GM18867 (cell line): ENCODE measurements around the gene ADCY1.

Source experiments
- ATAC-seq: cut with Tn5 transposase; IDR thresholded peaks from one replicate; pipeline ENCODE4 v1.9.1; 2021; ENCODE audit warnings: mild to moderate bottlenecking, moderate library complexity; ENCODE audit not compliant: unreplicated experiment

The ADCY1 gene

DNA sequence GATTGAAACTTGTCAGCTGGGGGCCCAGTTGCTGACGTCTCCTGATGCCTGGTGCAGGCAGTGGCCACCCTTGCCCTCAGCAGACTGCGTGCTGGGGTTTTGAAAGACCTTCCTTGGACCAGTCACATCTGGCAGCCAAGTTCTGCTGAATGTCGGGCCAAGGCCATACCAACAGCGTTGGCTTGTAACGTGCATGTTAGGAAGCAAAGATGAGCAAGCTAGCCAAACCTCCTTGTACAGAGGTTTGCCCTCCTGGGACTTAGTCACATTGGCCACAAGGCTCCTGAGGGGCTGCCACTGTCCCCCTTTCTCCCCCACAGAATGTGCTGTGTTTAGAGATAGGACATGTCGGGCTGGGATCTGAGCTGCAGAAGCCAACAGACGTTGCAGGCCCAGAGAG is 49.0 kb downstream of the ADCY1 start:
- no peak for ATAC-seq

GRCh38 chr7:45623740-45624391 is 49.7 kb downstream of the ADCY1 start:
- ATAC-seq, result no peak

GRCh38 chr7:45624392-45624760 is 50.2 kb downstream of the ADCY1 start:
- ATAC-seq, result no peak

GRCh38 chr7:45625067-45625466 is 50.9 kb downstream of the ADCY1 start:
- ATAC-seq, result no peak

- ATAC-seq, result no peak
These were observed 51.7 kb downstream of the ADCY1 start for GRCh38 chr7:45625714-45626440.

DNA sequence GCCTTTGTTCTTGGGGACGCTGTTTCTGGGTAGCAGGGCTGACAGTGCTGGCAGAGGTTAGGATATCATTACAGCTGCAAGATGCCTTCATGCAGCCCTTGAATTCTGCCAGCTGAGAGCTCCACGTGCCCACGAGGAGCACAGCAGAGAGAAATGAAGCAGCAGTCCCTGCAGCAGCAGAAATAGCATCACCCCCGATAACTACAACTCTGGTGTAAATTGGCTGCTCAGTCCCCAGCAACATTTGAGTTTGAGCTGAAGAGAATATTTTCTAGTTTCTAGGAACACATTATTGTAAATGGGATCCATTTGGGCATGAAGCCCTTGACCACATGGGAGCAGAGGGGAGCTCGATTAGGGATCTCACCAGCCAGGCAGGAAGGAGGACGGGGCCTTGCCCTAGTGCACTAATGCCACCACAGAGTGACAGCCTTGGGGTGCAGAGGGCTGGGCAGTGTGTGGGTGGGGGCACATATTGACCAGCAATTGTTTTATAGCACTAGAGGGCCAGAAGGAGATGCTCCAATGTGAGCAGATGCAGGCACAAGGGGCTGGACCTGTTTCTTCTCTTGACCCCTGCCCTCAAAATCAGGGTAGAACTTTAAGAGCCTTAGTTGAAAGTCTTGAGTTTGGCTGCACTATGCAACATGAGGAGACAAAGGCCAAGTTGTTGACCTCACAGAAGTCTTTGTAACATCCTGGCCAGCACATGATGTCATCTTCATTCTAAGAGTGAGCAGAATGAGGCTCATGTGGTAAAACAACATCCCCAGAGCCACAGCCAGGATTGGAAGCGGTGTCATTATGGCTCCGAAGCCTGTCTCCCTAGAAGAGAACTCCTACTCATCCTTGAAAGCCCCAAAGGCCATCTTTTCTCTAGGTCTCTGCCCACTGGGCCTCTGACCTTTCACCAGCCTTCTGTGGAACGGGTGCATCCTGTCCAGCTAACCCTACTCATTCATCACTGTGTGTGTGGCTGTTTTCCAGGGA is 52.6 kb downstream of the ADCY1 start:
- ATAC-seq, result no peak

- ATAC-seq, result no peak
These were observed 53.7 kb downstream of the ADCY1 start for GRCh38 chr7:45627691-45628456.

DNA sequence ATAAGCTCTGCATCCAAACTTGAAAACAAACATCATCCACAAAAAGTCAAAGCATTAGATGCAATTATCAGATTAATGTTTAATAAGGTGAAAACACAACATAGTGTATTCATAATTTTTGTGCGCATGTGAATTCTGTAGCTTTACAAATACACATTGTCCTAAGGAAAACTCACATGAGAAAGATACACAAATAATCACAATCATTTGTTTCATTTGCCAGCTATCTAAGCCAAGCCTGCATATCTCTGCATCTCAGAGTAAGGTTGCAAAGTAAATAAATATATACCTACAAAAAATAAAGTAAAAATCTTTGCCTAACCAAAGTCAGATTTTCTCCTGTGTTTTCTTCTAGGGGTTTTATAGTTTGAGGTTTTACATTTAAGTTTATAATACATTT is 57.4 kb downstream of the ADCY1 start:
- ATAC-seq, result no peak

DNA sequence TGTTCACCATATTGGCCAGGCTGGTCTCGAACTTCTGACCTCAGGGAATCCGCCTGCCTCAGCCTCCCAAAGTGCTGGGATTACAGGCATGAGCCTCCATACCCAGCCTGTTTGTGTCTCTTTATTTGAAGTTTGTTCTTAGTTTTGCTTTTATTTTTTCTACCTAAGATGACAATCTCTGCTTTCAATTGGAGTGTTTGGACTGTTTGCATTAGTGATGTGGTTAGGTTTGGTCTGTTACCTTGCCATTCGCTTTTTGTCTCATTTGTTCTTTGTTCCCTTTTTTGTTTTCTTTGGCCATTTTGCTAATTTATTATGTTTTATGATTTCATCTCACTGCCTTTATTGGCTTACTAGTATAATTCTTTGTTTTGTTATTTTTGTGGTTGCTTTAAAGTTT is 62.6 kb downstream of the ADCY1 start:
- ATAC-seq, result no peak

DNA sequence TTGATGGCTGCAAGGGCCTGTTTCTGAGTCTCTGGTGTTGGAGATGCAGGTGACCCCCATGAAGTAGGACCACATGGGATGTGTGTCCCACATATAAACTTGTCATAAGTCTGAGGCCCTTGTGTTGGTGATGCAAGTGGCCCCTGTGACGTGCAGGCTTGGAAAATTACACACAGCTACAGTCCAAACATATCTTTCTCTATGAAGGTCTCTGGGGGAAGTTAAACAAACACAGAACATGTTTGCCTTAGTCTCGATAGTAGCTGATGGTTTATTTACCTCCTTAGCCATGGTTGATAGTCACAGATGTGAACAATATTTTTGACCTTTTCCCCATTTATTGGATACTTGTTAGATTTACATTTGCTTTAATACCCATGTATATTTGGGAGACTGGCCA is 64.7 kb downstream of the ADCY1 start:
- ATAC-seq, result no peak

GRCh38 chr7:45642044-45642443 is 67.9 kb downstream of the ADCY1 start:
- no peak for ATAC-seq

- peak; percentile 83 for ATAC-seq
These were observed 69.5 kb downstream of the ADCY1 start for GRCh38 chr7:45643630-45644029.

- no peak for ATAC-seq
These were observed 70.1 kb downstream of the ADCY1 start for GRCh38 chr7:45644237-45644636.

- ATAC-seq, result no peak
These were observed 71.2 kb downstream of the ADCY1 start for GRCh38 chr7:45645141-45645969.

- no peak for ATAC-seq
These were observed 72.1 kb downstream of the ADCY1 start for GRCh38 chr7:45646207-45646821.

- no peak for ATAC-seq
These were observed 73.0 kb downstream of the ADCY1 start for GRCh38 chr7:45646996-45647825.

DNA sequence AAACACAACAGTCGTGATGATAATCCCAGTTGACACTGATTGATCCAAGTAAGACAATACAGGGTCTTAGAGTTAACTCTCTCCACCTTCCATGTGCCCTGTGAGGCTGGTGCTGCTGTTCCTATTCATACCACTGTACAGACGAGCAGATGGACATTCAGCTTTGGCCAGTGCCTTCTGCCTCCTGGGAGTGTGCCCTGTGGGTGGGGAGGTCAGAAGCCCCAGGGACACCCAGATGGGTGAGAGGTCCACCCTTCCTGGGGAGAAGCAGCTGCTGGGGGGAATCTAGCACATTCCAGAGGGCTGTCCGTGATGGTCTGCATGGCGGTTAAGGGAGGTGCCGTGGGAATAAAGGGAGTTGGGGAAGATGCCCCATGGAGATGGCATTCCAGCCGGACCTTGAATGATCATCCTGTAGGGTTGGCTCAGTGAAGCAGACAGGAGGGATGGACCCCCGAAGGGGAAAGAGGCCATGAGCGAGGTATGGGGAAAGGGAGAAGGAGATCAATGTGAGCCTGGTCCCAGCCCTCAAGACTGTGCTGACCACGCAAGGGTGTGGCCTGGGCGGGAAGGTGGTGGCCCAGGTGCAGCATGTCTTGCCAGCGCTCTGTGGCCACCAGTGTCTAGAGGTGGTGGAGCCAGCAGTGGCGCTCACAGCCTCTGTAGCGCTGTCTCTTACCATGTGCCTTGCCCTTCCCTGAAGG is 74.0 kb downstream of the ADCY1 start:
- no peak for ATAC-seq

GRCh38 chr7:45648671-45648995 is 74.5 kb downstream of the ADCY1 start:
- ATAC-seq, result no peak
